GM21367 (cell line): Measurements from ENCODE around the gene PLXNA1.

Experiments used
- ATAC-seq: cut with Tn5 transposase; IDR thresholded peaks from one replicate; pipeline ENCODE4 v1.9.1; 2021; ENCODE audit not compliant: unreplicated experiment

PLXNA1 gene

DNA sequence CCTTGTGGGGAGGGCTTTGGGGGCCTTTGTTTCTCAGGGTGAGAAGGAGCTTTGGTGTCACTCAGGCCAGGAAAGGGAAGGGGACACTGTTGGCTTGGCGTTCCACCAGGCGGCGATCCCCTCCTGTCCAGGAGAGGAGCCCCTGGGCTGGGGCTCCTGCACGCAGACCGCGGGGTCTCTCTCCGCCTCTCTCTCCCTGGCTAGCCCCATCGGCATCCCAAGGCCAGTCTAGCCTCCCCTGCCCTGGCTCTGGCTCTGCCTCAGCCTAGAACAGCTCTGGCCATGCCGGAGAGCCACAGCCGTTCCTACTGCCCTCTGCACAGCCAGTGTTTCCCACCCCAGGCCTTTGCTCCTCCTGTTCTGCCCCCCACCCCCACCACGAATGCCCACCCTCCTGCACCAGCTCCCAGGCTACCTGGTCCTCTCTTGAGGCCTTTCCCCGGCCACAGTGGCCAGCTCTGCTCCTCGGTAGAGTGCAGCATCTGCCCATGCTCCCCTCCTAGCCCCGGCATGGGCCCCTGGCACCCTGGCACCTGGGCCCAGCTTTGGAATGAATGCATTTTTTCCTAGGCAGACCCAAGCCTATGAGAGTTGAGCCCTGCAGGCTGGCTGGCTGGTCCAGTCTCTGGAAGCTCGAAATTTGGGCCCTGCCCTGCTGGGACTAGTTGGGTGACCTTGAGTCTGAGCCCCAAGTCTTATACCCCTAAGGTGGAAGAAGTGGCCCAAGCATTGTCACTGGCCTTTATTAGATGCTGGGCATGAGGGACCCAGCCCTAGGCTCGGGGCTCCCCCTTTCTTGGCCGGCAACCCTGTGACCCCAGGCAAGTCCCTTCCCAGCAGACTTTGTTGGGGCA lies 2.4 kb downstream of the PLXNA1 start:
- no peak for ATAC-seq

DNA sequence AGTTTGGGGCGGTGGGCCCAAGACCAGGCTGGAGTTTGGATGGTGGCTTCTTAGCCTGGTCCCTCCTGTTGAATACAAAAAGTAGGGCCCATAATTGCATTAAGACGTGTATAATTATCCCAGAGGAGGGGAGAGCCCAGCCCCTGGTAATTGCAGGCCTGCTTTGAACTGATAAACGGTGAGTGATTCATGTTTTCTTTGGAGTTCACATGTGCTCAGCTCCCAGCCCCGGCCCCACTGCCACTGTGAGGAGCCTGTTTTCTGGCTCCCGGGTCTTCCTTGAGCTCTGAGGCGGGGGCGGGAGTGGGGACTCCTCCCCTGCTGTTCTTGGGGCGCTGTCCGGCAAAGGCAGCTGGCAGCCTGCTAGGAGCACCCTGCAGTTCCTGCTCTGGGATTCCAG lies 3.1 kb downstream of the PLXNA1 start:
- ATAC-seq = no peak

- no peak for ATAC-seq
Observed at GRCh38 chr3:126987129-126987528, 4.2 kb downstream of the PLXNA1 start.

GRCh38 chr3:126987596-126987995 lies 4.7 kb downstream of the PLXNA1 start:
- no peak for ATAC-seq

DNA sequence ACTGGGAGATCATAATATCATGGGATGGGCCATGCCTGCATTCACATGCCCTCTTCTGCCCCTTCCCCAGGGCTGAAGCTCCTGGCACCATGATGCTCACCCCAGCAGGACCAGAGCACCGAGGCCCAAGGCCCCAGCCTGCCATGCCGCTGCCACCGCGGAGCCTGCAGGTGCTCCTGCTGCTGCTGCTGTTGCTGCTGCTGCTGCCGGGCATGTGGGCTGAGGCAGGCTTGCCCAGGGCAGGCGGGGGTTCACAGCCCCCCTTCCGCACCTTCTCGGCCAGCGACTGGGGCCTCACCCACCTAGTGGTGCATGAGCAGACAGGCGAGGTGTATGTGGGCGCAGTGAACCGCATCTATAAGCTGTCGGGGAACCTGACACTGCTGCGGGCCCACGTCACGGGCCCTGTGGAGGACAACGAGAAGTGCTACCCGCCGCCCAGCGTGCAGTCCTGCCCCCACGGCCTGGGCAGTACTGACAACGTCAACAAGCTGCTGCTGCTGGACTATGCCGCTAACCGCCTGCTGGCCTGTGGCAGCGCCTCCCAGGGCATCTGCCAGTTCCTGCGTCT lies 5.6 kb downstream of the PLXNA1 start:
- no peak for ATAC-seq

- ATAC-seq = no peak
Observed at GRCh38 chr3:126989316-126990023, 6.6 kb downstream of the PLXNA1 start.

GRCh38 chr3:126990024-126990700 lies 7.2 kb downstream of the PLXNA1 start:
- ATAC-seq = no peak

- ATAC-seq = no peak
Observed at GRCh38 chr3:126990890-126991289, 8.0 kb downstream of the PLXNA1 start.

- no peak for ATAC-seq
Observed at GRCh38 chr3:126991366-126992200, 8.7 kb downstream of the PLXNA1 start.

- no peak for ATAC-seq
Observed at GRCh38 chr3:126992216-126992615, 9.3 kb downstream of the PLXNA1 start.

GRCh38 chr3:126992776-126993175 lies 9.9 kb downstream of the PLXNA1 start:
- ATAC-seq = no peak

DNA sequence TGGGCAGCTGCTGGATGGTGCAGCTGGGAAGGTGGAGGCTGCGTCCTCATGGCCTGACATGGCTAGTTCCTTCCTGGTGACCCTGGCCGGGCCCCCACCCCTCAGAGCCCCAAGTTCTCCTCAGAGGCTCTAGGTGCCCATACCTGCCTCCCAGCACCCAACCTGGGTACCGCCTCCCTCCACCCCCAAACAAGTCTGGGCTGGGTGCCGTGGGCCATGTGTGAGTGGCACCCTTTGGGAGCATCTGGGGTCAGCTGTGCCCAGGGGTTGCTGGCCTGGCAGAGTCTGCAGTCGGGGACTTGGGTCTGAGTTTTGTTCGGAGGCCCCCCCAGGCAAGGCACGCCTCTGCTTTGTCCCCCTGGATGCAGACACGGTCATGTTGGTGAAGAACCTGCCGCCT lies 10.5 kb downstream of the PLXNA1 start:
- ATAC-seq = no peak

DNA sequence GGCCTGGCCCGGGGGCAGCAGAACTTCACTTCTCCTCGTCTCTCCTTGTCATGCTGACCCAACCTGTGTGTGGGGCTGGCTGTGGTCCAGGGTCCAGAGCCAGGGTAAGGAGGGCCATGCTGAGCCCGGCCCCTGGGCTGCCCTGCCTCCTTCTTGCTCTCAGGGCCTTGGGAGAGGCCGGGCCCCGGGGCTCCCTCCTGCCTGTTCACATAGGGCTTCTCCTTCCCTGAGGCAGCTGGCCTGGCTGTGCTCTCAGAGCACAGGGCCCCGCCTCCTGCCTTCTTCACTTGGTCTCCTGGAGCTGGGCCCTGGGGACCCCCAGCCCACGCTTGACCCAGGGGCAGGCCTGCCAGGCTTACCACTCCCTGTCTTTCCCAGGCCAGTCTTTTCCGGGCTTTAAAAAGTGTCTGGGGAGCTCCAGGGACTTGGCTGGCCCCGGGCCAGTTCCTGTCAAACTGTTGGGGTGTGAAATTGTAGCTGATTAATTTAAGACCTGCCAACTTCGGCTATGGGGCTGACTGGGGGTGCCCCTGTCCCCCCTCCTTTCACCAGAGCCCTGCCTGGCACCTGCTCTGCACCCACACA lies 11.8 kb downstream of the PLXNA1 start:
- ATAC-seq = no peak

- ATAC-seq = no peak
Observed at GRCh38 chr3:126995254-126995780, 12.4 kb downstream of the PLXNA1 start.

GRCh38 chr3:126995926-126996512 lies 13.1 kb downstream of the PLXNA1 start:
- ATAC-seq = no peak

DNA sequence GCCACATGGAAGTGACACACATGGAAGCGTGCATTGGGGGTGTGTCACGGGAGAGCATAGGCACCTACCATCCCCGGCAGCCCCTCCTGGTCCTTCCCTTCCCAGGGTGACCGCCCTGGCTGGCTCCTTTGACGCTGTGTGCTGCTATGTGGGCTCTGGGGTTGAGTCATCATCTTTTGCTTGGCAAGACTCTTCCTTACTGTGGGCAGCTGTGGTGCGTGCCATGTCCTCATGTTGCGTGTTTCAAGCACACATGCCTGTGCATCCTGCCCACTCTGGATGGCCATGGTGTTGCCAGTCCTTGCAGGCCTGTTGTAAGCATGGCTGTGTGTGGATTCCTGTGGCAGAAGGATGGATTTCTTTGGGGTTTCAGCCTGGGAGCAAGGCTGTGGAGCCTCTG lies 14.0 kb downstream of the PLXNA1 start:
- ATAC-seq = no peak

- ATAC-seq = no peak
Observed at GRCh38 chr3:126997455-126998038, 14.6 kb downstream of the PLXNA1 start.

GRCh38 chr3:126998320-126998719 lies 15.4 kb downstream of the PLXNA1 start:
- no peak for ATAC-seq

GRCh38 chr3:126998728-126999127 lies 15.8 kb downstream of the PLXNA1 start:
- no peak for ATAC-seq
